HepG2 (cell line): ENCODE data around the gene TMEM135. TPM values are rescaled to one million over a fixed set of nuclear protein-coding genes. Genes with fewer than 3 reads are reported as not detected.

Experiments used
- ATAC-seq: fragments of 200-7000 bp; cut with Tn5 transposase; 3 replicates; pipeline ENCODE4 v1.9.1; 2020; ENCODE audit warnings: mild to moderate bottlenecking, moderate library complexity
- BruUV-seq: library from RNA; stranded (reverse); fragments of 400-500 nt; replicated peaks from 2 replicates; lab custom pipeline; 2021; lab: Mats Ljungman, UMichigan
- CTCF ChIA-PET: fragments of 300-600 bp; formaldehyde crosslinking; extraction: SDS; loops from one replicate; lab custom pipeline; 2021; ENCODE audit warnings: low total read pairs, inconsistent platforms, low intra/inter-chr PET ratio; lab: Yijun Ruan, JAX
- POLR2A ChIA-PET: fragments of 350-600 bp; sonication (Branson Sonifier 250); formaldehyde crosslinking; loops from one replicate; lab custom pipeline; 2020; ENCODE audit warnings: antibody characterized with exemption, inconsistent platforms; lab: Yijun Ruan, JAX
- DNase-seq: peaks from one replicate; pipeline ENCODE4 v3.0.0-alpha.2; 2015; ENCODE audit warnings: low spot score
- FAIRE-seq: peaks from 3 replicates; lab custom pipeline; 2011; peaks lifted over from hg19 to GRCh38; lab: Jason Lieb, UNC
- H2AFZ ChIP-seq: one replicate; pipeline ENCODE4 v1.6.1; 2011; ENCODE audit warnings: low read length, inconsistent platforms
- H3K27ac ChIP-seq: fragments of 300-600 bp; 3 replicates; pipeline ENCODE4 v1.8.0; 2011; ENCODE audit warnings: mixed run types, mild to moderate bottlenecking, mixed read lengths, low read length, inconsistent platforms; ENCODE audit not compliant: insufficient read depth; ENCODE audit errors: extremely low read length
- H3K27me3 ChIP-seq, 2 experiments: fragments of 200-600 bp in 1 of 2; 2 replicates in 1 of 2; 3 replicates in 1 of 2; pipeline versions ENCODE4 v1.6.0 to v1.8.0; 2011; ENCODE audit warnings: low read length in 2 of 2, mild to moderate bottlenecking in 2 of 2, moderate library complexity in 2 of 2, inconsistent platforms in 1 of 2; ENCODE audit not compliant: insufficient read depth in 2 of 2, control insufficient read depth in 1 of 2
- H3K36me3 ChIP-seq, 2 experiments: fragments of 200-600 bp in 1 of 2; replicated peaks in 1 of 2; 2 replicates in 1 of 2; 3 replicates in 1 of 2; pipeline versions ENCODE4 v1.5.1 to v1.8.0; 2011; ENCODE audit warnings: low read length in 2 of 2, inconsistent platforms in 1 of 2; ENCODE audit not compliant: insufficient read depth in 2 of 2, control insufficient read depth in 1 of 2
- H3K4me1 ChIP-seq: 2 replicates; pipeline ENCODE4 v1.5.1; 2012; ENCODE audit warnings: low read length, inconsistent platforms; ENCODE audit not compliant: insufficient read depth
- H3K4me2 ChIP-seq: 2 replicates; pipeline ENCODE4 v1.6.0; 2011; ENCODE audit warnings: low read depth, low read length, inconsistent platforms
- H3K4me3 ChIP-seq, 3 experiments: fragments of 200-600 bp in 1 of 3; sonication (generic), shearing (Covaris generic) in 1 of 3; replicated peaks in 1 of 3; 2 replicates each; pipeline ENCODE4 v1.5.1; 2011 to 2016; ENCODE audit warnings: low read length in 3 of 3, inconsistent platforms in 2 of 3, low read depth in 2 of 3, mild to moderate bottlenecking in 2 of 3, control low read depth in 1 of 3, mixed read lengths in 1 of 3; ENCODE audit not compliant: insufficient read depth in 1 of 3
- H3K79me2 ChIP-seq: one replicate; pipeline ENCODE4 v1.6.1; 2011; ENCODE audit warnings: low read length, inconsistent platforms; ENCODE audit not compliant: insufficient read depth
- H3K9ac ChIP-seq: 2 replicates; pipeline ENCODE4 v1.6.0; 2011; ENCODE audit warnings: mild to moderate bottlenecking, low read depth, low read length, inconsistent platforms; ENCODE audit not compliant: insufficient read depth
- H3K9me3 ChIP-seq: 2 replicates; pipeline ENCODE4 v1.5.1; 2012; ENCODE audit warnings: mild to moderate bottlenecking, low read length
- H4K20me1 ChIP-seq: 2 replicates; pipeline ENCODE4 v1.6.0; 2011; ENCODE audit warnings: inconsistent platforms, mild to moderate bottlenecking, low read length, moderate library complexity; ENCODE audit not compliant: insufficient read depth
- CENPBD1 ChIP-seq: sonication (generic); formaldehyde crosslinking; IDR thresholded peaks from 2 replicates; pipeline ENCODE4 v1.8.0; 2022; ENCODE audit warnings: missing genetic modification reagents, low read depth, mild to moderate bottlenecking, borderline replicate concordance
- DNMT1 ChIP-seq: sonication (generic); formaldehyde crosslinking; IDR thresholded peaks from 2 replicates; pipeline ENCODE4 v1.5.1; 2020; ENCODE audit warnings: mild to moderate bottlenecking, missing genetic modification reagents
- PLSCR1 ChIP-seq: sonication (generic); formaldehyde crosslinking; IDR thresholded peaks from 2 replicates; pipeline ENCODE4 v1.5.0; 2020; ENCODE audit warnings: missing genetic modification reagents, mild to moderate bottlenecking, borderline replicate concordance
- POLR2AphosphoS2 ChIP-seq: IDR thresholded peaks from 2 replicates; pipeline ENCODE4 v1.6.1; 2011; ENCODE audit warnings: low read depth, low read length, improper control_type of control experiment
- RNF219 ChIP-seq: sonication (generic); formaldehyde crosslinking; IDR thresholded peaks from 2 replicates; pipeline ENCODE4 v1.5.0; 2020; ENCODE audit warnings: mild to moderate bottlenecking, missing genetic modification reagents
- ZNF33A ChIP-seq: sonication (generic); formaldehyde crosslinking; IDR thresholded peaks from 2 replicates; pipeline ENCODE4 v1.5.1; 2020; ENCODE audit warnings: missing genetic modification reagents, mild to moderate bottlenecking, moderate library complexity, borderline replicate concordance
- ZNF383 ChIP-seq: sonication (generic); formaldehyde crosslinking; IDR thresholded peaks from 2 replicates; pipeline ENCODE4 v1.4.0; 2020; ENCODE audit warnings: missing genetic modification reagents, mild to moderate bottlenecking, borderline replicate concordance
- WGBS: methylation state at CpG from one replicate; pipeline ENCODE4 v1.1.6; 2017; ENCODE audit warnings: low lambda C conversion rate; 5-methylcytosine and 5-hydroxymethylcytosine counted together
- in situ Hi-C: cut with HindIII; loops from 2 replicates; pipeline ENCODE4 v1.10.0; 2017; ENCODE audit warnings: low pct_unique_long_range_greater_than_20kb; ENCODE audit not compliant: extremely low pct_ligation_motif_present
- intact Hi-C: fragments of 100-400 bp; cut with micrococcal nuclease; formaldehyde crosslinking; loops from one replicate; pipeline ENCODE4 v1.10.0; 2022; ENCODE audit not compliant: unreplicated experiment
- polyA plus RNA-seq, 8 experiments: library from polyadenylated mRNA; depleted of rRNA in 3 of 8; stranded (reverse) in 7 of 8; unstranded in 1 of 8; fragments of >200 nt; fragmentation: Illumina TruSeq in 4 of 8; extraction: Trizol in 4 of 8; gene quantifications; 2 replicates each; pipeline versions ENCODE4 v1.2.1 to v1.2.3, GENCODE V29; 2011 to 2016; ENCODE audit warnings: low read depth in 4 of 8, missing spikeins in 1 of 8, mixed read lengths in 1 of 8; ENCODE audit not compliant: insufficient read depth in 1 of 8
- total RNA-seq, 5 experiments: library from RNA; depleted of rRNA; stranded (reverse); fragments of >200 nt; fragmentation: Illumina TruSeq; extraction: Trizol; gene quantifications; 2 replicates each; pipeline ENCODE4 v1.2.3, GENCODE V29; 2016; ENCODE audit warnings: low read depth in 1 of 5

The TMEM135 gene
- total and polyA plus RNA-seq, 2 of the 13 experiments (the other 11 are each of a cell fraction or from before 2014, with no cell fraction given) = 36.6 to 88.9 TPM

- WGBS = 0% methylated on average over 1 of the region's 1 CpG
- ATAC-seq = no peak
- in situ Hi-C loops (loop anchor here (25.0 kb wide), 1 partner anchor 205 kb away; no protein-coding TSS in a partner anchor), intact Hi-C loops (loop anchor here (5.0 kb wide), 1 partner anchor 335 kb away; the partner anchor contains the start of gene FZD4)
- Histone ChIP-seq H3K4me3 (no peak overlapping the region), H4K20me1 (no peaks in the 10 kb centered on the region), H2AFZ (no peak overlapping the region), H3K79me2 (no peaks in the 10 kb centered on the region), H3K4me2 (no peak overlapping the region), H3K36me3 (peaks cover 1 to 8% of the 10 kb centered on the region in 2 experiments; a peak in 3 of 5 replicates), H3K4me1 (no peaks in the 10 kb centered on the region), H3K9ac (no peak overlapping the region), H3K9me3 (no peaks in the 10 kb centered on the region), H3K27me3 (no peaks in the 10 kb centered on the region), H3K27ac (no peak overlapping the region)
- DNase-seq = no peak
- no peak for FAIRE-seq
- TF ChIP-seq POLR2AphosphoS2 (no peak), CENPBD1 (no peak), ZNF383 (CRISPR knock-in tag) (no peak), DNMT1 (CRISPR knock-in tag) (no peak), ZNF33A (CRISPR knock-in tag) (no peak), RNF219 (CRISPR knock-in tag) (no peak), PLSCR1 (no peak)
- BruUV-seq = no TSS peak
- CTCF ChIA-PET = interaction anchor here (0.6 kb wide), 1 partner anchor 353 kb away, joined by 3 read pairs; no protein-coding TSS in a partner anchor
- POLR2A ChIA-PET = no interaction called here
These were observed 254.9 kb downstream of the TMEM135 start for GRCh38 chr11:87292598-87292997.
